Stimulated activated CD4-positive, alpha-beta T cell treated with anti-CD3 and anti-CD28 coated beads, Interleukin-1b, Interleukin-23, amount 100 ng/mL, for 24 hours (primary cell): ENCODE measurements around the gene FHOD1.
A peak's percentile ranks its signal among the peaks of the same experiment; 100 is the strongest.

Experiments used
- DNase-seq, 4 experiments: peaks; one replicate each; pipeline ENCODE4 v3.0.0-alpha.2; 2020; ENCODE audit warnings: low read depth in 4 of 4, low spot score in 1 of 4

FHOD1 gene

GRCh38 chr16:67193536-67193935, 53.7 kb downstream of the FHOD1 start:
- DNase-seq, result no peak

GRCh38 chr16:67192781-67193361, 54.4 kb downstream of the FHOD1 start:
- no peak for DNase-seq

GRCh38 chr16:67191995-67192681, 55.1 kb downstream of the FHOD1 start, which contains the start of gene E2F4:
Gene E2F4 (plus strand): TSS chr16:67192155. CDS start chr16:67192228, 73 bp downstream.
- peak; percentile 63 to 86 (median 74) for DNase-seq

- no peak for DNase-seq
These were observed 55.8 kb downstream of the FHOD1 start for GRCh38 chr16:67191411-67191994.

- DNase-seq, result no peak
These were observed 56.6 kb downstream of the FHOD1 start for GRCh38 chr16:67190448-67191399.

GRCh38 chr16:67190041-67190440, 57.2 kb downstream of the FHOD1 start, which contains the start of gene EXOC3L1:
Gene EXOC3L1 (minus strand): TSS chr16:67190136. CDS start chr16:67189676, 460 bp downstream.
- DNase-seq, result no peak

GRCh38 chr16:67188798-67189197, 58.5 kb downstream of the FHOD1 start:
- no peak for DNase-seq

- DNase-seq, result no peak
These were observed 59.0 kb downstream of the FHOD1 start for GRCh38 chr16:67188323-67188722.

- no peak for DNase-seq
These were observed 59.9 kb downstream of the FHOD1 start for GRCh38 chr16:67187175-67187890.

- no peak for DNase-seq
These were observed 60.7 kb downstream of the FHOD1 start for GRCh38 chr16:67186550-67186950.

- DNase-seq, result no peak
These were observed 61.6 kb downstream of the FHOD1 start for GRCh38 chr16:67185651-67186134.

GRCh38 chr16:67184995-67185650, 62.2 kb downstream of the FHOD1 start:
- peak; percentile 70 to 74 (median 74) for DNase-seq

GRCh38 chr16:67184453-67184994, 62.8 kb downstream of the FHOD1 start:
- DNase-seq, result no peak

GRCh38 chr16:67183627-67184452, 63.4 kb downstream of the FHOD1 start, which contains the start of gene MATCAP1:
Gene MATCAP1 (minus strand): TSS chr16:67183963. CDS start chr16:67180610, 3,353 bp downstream.
- peak; percentile 72 to 91 (median 84) for DNase-seq

- DNase-seq, result no peak
These were observed 64.0 kb downstream of the FHOD1 start for GRCh38 chr16:67183284-67183626.

- no peak for DNase-seq
These were observed 65.0 kb downstream of the FHOD1 start for GRCh38 chr16:67182288-67182687.

- DNase-seq, result no peak
These were observed 65.9 kb downstream of the FHOD1 start for GRCh38 chr16:67181346-67181745.

- no peak for DNase-seq
These were observed 67.1 kb downstream of the FHOD1 start for GRCh38 chr16:67180166-67180565.
